GM21786 (cell line): ENCODE data around the gene PPARG.
"Not testable (repeated sequence)": the region's sequence is repeated elsewhere in the genome, so short reads cannot be mapped to it uniquely, and the experiment has no call there.

Experiments
- ATAC-seq: cut with Tn5 transposase; IDR thresholded peaks from one replicate; pipeline ENCODE4 v1.9.1; 2021; ENCODE audit not compliant: unreplicated experiment

PPARG gene

GRCh38 chr3:12278566-12278965 is 10.3 kb upstream of the PPARG start:
- no peak for ATAC-seq

GRCh38 chr3:12279591-12280326 is 9.1 kb upstream of the PPARG start:
- no peak for ATAC-seq

GRCh38 chr3:12280357-12280806 is 8.5 kb upstream of the PPARG start:
- no peak for ATAC-seq

- no peak for ATAC-seq
Observed at GRCh38 chr3:12284591-12284990, 4.3 kb upstream of the PPARG start.

GRCh38 chr3:12285003-12285555 is 3.8 kb upstream of the PPARG start:
- no peak for ATAC-seq

GRCh38 chr3:12285779-12286178 is 3.1 kb upstream of the PPARG start:
- not testable (repeated sequence) for ATAC-seq

GRCh38 chr3:12286504-12286903 is 2.4 kb upstream of the PPARG start:
- no peak for ATAC-seq

- ATAC-seq, result peak; percentile 21
Observed at GRCh38 chr3:12286927-12287726, 1.7 kb upstream of the PPARG start.

DNA sequence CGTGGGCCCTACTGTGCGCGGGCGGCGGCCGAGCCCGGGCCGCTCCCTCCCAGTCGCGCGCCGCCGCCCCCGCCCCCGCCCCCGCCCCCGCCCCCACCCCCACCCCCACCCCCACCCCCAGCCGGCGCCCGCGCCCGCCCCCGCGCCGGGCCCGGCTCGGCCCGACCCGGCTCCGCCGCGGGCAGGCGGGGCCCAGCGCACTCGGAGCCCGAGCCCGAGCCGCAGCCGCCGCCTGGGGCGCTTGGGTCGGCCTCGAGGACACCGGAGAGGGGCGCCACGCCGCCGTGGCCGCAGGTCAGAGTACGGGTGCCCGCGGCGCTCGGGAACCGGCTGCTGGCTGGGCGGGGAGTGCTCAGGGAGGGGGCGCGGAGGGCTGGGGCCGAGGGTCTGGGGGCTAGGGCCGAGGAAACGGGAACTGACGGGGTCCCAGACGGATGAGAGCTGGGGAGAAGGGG is 1.1 kb upstream of the PPARG start:
- peak; percentile 26 for ATAC-seq

- ATAC-seq, result no peak
Observed at GRCh38 chr3:12289524-12289923, 654 bp downstream of the PPARG start.

DNA sequence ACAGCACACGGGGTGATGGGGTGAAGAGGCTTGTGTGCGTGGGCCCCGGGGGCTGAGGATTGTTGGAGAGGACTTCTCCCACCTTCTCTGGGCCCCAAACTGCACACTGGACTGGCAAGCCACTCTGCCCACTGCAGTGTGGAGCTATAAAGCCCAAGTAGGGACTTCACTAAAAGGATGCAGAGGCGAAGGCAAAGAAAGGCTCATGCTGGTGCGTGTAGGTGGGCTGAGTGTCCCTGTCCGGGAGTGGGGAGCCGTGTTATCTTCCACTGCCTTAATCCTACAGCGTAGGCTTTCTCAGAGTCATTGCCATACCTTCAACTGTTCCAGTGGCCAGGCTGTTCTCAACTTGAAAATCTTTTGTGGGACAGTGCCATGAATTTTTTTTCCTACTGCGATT is 3.9 kb downstream of the PPARG start:
- ATAC-seq, result no peak

GRCh38 chr3:12294885-12295580 is 6.2 kb downstream of the PPARG start:
- no peak for ATAC-seq

DNA sequence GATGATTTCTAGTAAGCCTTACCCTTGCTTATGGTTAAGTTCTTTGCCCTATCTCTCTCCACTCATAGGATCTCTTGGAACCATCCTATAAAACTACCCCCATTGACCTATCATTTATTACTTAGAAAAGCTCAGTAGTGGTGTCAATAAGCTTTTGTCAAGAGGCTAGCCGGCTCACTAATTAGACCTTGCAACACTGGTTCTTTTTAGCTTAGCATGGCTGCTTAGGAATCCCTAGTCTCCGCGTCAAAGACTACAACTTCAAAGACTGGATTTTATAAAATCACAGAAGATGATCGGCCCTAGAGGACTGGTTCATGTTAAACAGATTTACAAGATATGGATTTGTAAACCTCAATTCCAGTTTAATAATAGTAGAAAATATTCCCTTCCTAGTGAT is 7.6 kb downstream of the PPARG start:
- ATAC-seq, result no peak

GRCh38 chr3:12299026-12299425 is 10.2 kb downstream of the PPARG start:
- ATAC-seq, result no peak

DNA sequence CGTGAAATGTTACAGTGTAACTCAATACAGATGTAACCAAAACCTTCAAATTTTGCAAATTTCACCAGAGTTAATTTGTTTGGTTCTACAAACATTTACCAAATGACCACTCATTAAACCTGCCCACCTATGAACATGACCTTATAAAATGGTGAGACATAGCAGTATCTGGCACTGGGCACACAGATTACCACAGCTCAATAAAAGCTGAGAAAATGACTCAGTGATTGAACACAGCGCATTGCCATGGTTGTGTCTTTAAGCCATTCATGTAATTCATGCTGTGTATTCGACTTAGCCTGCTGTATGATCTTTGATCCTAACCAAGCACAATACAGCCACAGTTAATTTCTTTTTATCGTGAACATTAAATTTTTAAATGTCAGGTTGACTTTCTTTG is 11.3 kb downstream of the PPARG start:
- ATAC-seq, result no peak

DNA sequence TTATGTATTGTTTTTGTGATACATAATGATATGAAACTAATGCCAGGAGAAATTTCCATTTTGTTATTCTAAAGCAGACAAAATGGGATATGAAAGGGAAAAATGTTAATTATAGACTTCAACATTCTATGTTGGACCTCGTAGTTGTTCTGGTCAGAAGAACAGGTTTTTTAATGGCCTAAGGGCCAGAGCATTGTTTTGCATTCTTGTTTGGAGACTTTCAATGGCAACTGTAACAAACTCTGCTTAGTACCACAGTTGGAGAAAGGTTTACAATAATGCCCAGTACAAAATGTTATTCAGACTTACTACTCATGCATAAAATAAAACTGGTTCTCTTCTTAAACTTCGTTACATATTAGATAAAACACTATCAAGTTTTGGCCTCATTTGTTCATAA is 12.2 kb downstream of the PPARG start:
- no peak for ATAC-seq

DNA sequence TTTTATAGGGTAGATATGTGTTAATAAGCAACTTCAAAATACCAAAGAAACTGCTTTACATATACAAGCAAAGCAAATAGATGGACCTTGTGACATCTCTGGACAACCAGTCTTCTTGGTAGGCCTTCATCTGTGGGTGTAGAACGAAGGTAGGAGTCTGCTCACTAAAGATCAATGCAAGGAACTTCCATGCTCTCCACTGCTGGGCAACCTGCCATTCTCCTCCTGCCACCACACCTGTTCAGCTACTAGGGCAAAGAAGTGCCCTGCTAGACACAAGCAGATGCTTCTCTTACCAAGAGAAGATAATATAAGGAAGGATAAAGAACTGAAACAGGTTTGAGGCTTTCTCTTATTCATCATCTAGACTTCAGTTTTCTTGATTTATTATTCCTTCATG is 12.6 kb downstream of the PPARG start:
- ATAC-seq, result no peak

GRCh38 chr3:12302564-12302963 is 13.7 kb downstream of the PPARG start:
- no peak for ATAC-seq

GRCh38 chr3:12303534-12303933 is 14.7 kb downstream of the PPARG start:
- ATAC-seq, result no peak

- no peak for ATAC-seq
Observed at GRCh38 chr3:12303993-12304392, 15.1 kb downstream of the PPARG start.

GRCh38 chr3:12307136-12307535 is 18.3 kb downstream of the PPARG start:
- ATAC-seq, result no peak
